HG03432 (cell line): ENCODE measurements around the gene CTNND2.
A peak's percentile ranks its signal among the peaks of the same experiment; 100 is the strongest.
"Not testable (repeated sequence)": the region's sequence is repeated elsewhere in the genome, so short reads cannot be mapped to it uniquely, and the experiment has no call there.

Experiments used
- ATAC-seq: cut with Tn5 transposase; IDR thresholded peaks from one replicate; pipeline ENCODE4 v1.9.1; 2021; ENCODE audit warnings: mild to moderate bottlenecking, moderate library complexity; ENCODE audit not compliant: unreplicated experiment

Gene CTNND2

GRCh38 chr5:11346336-11346735 lies 557.9 kb downstream of the CTNND2 start:
- no peak for ATAC-seq

GRCh38 chr5:11335881-11336760 lies 568.1 kb downstream of the CTNND2 start:
- ATAC-seq = no peak

DNA sequence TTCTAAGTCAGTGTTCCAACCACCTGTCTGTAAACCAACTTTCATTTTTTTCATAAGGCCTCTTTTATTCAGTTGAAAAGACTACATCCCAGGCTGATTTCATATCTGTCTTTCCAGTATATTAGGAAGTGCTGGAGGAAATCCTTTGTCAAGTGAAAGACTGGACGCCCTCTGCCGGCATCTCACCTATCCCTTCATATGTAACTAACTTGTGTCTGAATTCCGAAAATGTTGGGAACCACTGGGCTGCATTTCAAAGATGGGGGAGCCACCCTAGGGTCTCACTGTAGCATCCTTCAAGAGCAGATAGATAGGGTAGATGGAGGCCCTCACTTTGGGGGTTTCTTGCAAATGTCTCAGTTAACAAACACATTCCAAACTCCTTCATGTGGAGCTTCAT lies 569.8 kb downstream of the CTNND2 start:
- no peak for ATAC-seq

GRCh38 chr5:11329679-11330078 lies 574.6 kb downstream of the CTNND2 start:
- no peak for ATAC-seq

DNA sequence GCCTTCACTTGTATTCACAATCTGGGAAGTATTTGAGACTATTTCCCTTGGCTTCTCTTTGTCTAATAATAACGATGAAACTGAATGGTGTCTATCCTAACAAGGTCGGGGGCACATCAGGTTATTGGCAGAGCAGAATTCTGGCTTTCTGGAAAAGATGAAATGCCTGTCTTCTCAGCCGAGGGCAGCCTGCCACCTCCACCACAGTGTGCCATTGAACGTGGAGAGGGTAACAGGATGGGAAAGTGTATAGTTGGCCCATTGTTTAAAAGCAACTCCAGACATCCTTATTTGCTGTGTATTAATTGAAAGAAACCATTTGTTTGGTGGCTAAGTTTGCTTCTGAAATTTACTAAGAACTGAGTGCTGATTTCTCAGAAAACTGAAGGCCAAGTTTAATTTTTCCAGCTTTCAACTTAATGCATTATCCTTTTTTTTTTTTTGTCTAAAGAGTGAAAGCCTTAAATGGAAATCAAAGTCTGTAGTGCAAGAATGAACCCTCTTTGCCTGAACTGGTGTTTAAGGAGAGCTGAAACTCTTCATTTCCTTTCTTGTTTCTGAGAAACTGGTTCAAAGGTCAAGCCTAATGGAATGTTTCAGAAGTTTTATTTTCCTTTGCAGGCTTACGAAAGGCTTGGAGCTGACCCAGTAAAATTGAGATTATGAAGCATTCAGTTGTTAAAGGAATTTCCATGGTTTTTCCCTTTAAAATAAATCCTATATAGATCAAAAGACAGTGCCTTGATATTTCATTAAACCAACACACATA lies 579.5 kb downstream of the CTNND2 start:
- no peak for ATAC-seq

DNA sequence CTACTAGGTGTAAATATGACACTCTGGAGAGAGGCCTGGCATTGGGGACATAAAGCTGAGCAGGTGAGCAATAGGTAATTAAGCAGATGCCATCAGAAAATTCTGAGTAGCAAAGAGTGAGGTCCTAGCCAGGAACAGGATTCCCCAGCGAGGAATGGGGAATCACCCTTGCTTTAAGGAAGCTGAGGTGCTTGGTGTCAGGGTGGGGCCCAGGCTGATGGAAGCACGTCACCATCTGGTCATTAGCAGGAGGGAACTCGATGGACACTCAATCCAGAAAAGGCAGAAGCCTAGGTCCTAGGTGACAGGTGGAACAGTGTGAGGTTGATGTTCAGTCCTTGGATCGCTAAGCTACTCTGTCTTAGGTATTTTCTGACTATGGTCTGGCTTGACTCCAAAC lies 580.5 kb downstream of the CTNND2 start:
- no peak for ATAC-seq

GRCh38 chr5:11322133-11322532 lies 582.1 kb downstream of the CTNND2 start:
- ATAC-seq = peak; percentile 50

- no peak for ATAC-seq
These were observed 584.2 kb downstream of the CTNND2 start for GRCh38 chr5:11319836-11320580.

DNA sequence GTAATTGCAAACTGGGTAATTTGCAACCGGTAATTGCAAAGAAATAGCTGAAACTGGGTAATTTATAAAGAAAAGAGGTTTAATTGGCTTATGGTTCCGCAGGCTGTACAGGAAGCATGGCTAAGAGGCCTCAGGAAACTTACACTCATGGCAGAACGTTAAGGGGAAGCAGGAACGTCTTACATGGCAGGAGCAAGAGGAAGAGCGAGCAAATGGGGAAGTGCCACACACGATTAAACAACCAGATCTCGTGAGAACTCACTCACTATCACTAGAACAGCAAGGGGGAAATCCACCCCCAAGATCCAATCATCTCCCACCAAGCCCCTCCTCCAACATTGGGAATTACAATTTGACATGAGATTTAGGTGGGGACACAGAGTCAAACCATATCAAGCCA lies 590.6 kb downstream of the CTNND2 start:
- not testable (repeated sequence) for ATAC-seq

DNA sequence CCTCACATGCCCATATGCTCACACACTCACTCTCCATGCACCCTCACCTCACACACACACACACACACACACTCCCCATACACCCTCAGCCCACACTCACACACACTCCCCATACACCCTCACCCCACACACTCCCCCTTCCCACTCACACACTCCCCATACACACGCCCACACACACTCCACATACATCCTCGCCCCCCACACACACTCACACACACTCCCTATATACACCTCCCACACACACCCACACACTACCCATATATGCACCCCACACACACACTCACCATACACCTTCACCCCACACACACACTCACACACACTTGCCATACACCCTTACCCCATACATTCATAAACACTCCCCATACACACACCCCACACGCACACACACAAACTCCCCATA lies 592.5 kb downstream of the CTNND2 start:
- no peak for ATAC-seq

DNA sequence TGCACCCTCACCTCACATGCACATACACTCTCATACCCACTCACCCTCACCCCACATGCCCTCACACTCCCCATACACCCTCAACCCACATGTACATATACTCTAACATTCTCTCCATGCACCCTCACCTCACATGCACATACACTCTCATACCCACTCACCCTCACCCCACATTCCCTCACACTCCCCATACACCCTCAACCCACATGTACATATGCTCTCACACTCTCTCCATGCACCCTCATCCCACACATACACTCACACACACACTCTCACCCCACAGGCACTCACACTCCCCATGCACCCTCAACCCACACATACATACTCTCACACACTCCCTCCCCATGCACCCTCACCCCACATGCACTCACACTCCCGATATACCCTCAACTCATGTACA lies 593.0 kb downstream of the CTNND2 start:
- no peak for ATAC-seq

- no peak for ATAC-seq
These were observed 594.1 kb downstream of the CTNND2 start for GRCh38 chr5:11310158-11310557.

- ATAC-seq = no peak
These were observed 597.9 kb downstream of the CTNND2 start for GRCh38 chr5:11306365-11306764.

DNA sequence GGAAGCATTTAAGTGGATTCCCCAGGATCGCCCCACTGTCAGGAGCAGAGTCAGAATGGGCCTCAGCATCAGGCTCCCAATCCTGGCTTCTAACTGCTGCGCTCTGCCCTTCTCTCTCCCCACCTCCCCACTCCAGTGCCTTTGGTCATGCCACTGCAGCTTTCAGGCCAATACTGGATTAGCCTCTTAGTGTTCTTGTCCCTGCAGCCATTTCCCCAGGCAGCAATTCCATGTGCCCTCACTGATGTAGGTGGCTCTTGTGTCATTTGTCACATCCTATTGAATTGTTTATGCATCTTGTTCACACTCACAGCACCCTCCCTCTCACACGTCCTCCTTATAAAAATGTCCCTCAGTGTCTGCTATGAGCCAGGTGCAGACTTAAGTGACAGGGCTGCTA lies 599.0 kb downstream of the CTNND2 start:
- ATAC-seq = no peak

- no peak for ATAC-seq
These were observed 599.6 kb downstream of the CTNND2 start for GRCh38 chr5:11304641-11305040.

- no peak for ATAC-seq
These were observed 601.6 kb downstream of the CTNND2 start for GRCh38 chr5:11302663-11303062.

DNA sequence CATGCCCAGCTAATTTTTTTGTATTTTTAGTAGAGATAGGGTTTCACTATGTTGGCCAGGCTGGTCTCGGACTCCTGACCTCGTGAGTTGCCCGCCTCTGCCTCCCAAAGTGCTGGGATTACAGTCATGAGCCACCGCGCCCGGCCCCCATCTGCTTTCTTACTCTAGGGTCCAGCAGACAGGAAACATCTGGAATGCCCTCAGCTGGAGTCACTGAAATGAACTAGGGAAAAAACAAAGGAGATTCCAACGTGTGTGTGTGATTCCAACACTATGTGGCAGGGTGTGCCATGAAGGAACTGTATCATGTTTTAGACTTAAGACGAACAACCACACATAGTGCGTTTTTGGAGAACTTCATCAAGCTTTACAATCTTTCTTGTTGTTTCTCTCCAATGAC lies 603.1 kb downstream of the CTNND2 start:
- no peak for ATAC-seq

DNA sequence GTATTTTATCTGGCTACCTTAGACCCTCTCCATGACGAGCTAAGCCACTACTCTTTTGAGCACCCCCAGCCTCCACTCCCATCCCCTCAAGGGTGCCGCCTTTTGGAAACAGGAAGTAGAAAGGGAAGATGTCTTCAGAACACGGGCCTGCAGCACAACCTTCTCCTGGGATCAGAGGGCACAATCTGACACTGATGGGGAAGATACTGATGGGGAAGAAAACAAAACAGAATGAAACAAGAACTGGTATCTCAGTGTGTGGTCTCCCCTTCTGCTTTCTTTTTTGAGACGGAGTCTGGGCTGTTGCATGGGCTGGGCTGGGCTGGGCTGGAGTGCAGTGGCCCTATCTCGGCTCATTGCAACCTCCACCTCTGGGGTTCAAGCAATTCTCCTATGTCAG lies 603.5 kb downstream of the CTNND2 start:
- no peak for ATAC-seq

DNA sequence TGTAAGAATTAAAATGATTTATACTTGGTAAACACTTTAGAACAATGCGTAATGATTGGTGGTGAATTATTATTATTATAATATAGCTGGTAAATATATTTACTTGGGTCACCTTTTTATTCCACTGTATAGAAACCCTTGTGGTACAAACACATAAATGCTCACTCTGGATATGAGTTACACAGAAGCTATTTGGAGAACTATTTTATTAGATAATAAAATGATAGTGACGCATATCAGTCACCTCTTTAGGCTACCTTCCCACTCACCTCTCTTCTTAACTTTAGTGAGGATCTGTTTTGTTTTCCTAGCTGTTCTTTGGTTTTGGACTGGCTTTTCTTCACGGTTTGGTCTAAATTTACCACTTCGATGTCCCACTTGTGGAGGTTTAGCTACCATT lies 605.4 kb downstream of the CTNND2 start:
- ATAC-seq = no peak

DNA sequence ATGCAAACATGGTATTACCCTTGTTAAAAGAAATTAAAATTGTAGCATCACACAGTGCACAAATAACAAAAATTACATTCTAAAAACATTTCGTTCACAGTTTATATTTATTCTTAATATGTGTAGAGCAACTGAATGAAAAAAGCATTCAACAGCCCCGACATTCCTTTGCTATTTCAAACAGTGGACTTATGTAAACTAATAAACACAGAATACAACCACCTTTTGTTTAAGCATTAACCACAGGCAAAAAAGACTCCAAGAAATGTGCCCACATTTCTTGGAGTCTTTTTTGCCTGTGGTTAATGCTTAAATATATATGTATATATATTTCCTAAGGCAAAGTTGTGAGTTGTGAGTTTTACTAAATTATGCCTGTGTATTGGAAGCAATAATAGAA lies 610.7 kb downstream of the CTNND2 start:
- ATAC-seq = no peak

DNA sequence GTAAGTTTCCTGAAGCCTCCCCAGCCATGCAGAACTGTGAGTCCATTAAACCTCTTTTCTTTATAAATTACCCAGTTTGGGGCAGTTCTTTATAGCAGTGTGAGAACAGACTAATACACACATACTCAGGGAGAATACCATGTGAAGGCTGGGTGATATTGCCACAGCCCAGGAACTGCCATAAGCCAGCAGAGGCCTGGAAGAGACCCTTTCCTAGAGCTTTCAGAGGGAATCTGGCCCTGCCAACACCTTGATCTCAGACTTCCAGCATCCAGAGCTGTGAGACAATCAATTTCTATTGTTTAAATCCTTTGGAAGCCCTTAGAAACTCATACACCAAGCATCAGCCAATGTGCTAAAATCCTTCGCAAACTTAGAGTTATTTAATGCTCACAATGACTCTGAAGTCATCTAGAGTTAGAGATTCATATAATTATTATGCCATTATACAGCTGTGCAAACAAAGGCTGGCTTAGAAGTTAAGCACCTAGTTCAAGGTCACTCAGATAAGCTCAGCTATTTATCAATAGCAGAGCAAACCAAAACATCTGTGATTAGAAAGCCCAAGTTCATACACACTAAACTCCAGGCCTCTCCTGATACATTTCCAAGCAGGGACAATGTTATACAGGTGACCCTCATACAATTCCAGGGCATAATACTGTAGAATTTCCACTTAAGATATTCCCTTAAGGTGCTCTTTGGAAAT lies 611.4 kb downstream of the CTNND2 start:
- no peak for ATAC-seq
